Measurements from ENCODE around the gene SH3RF2. TPM values are rescaled to one million over a fixed set of nuclear protein-coding genes. Genes with fewer than 3 reads are reported as not detected.

SH3RF2 gene
- total and polyA plus RNA-seq, 2 donors (not counting 3 experiments of a cell fraction or from before 2014, with no cell fraction given), result 0.54 to 0.84 TPM

DNA sequence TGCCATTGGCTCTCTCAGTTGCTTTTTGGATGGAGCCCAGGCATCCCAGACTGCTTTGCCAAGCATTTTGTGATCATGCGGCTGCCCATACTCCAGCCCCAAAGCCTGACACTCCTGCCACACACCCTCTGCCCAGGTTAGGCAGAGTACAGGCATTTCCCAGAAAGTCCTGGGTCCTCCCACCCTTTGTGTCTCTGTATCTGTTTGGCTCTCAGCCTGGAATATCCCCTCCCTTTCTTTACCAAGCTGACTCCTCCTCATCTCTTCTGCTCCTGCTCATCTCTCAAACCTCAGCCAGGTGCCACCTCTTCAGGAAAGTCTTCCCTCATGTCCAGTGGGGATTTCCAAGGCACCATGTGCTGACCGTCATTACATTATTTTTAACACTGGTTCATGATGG, 14.3 kb upstream of the SH3RF2 start:
- no peaks in the 10 kb centered on the region for H3K79me2 ChIP-seq (ENCODE audit: control insufficient read depth, insufficient read depth, low read length)
- CTCF ChIA-PET, result interaction anchor here (1.1 kb wide), 1 partner anchor 34 kb away, joined by 3 read pairs; no protein-coding TSS in a partner anchor
- peaks cover 19% of the 10 kb centered on the region for H3K4me1 ChIP-seq (ENCODE audit: control insufficient read depth, extremely low read depth, insufficient read depth, low read length)
- no peak overlapping the region for H3K4me3 ChIP-seq (replicated peaks in 1 of 3; ENCODE audit: insufficient read depth in 1 of 3, low read depth in 1 of 3, low read length in 3 of 3)
- no peak for FAIRE-seq
- BruUV-seq (replicated peaks), result no TSS peak
- no peak overlapping the region for H3K27ac ChIP-seq (ENCODE audit: insufficient read depth, low read depth, low read length)
- intact Hi-C loops (cut with micrococcal nuclease) (loop anchor here (5.0 kb wide), 1 partner anchor 130 kb away; no protein-coding TSS in a partner anchor), dilution Hi-C loops (cut with MboI; ENCODE audit: extremely low pct_ligation_motif_present, low sequenced_read_pairs) (no loop called here)
- DNase-seq (ENCODE audit: low read depth, low spot score), result no peak
- TF ChIP-seq, protein P1, sequence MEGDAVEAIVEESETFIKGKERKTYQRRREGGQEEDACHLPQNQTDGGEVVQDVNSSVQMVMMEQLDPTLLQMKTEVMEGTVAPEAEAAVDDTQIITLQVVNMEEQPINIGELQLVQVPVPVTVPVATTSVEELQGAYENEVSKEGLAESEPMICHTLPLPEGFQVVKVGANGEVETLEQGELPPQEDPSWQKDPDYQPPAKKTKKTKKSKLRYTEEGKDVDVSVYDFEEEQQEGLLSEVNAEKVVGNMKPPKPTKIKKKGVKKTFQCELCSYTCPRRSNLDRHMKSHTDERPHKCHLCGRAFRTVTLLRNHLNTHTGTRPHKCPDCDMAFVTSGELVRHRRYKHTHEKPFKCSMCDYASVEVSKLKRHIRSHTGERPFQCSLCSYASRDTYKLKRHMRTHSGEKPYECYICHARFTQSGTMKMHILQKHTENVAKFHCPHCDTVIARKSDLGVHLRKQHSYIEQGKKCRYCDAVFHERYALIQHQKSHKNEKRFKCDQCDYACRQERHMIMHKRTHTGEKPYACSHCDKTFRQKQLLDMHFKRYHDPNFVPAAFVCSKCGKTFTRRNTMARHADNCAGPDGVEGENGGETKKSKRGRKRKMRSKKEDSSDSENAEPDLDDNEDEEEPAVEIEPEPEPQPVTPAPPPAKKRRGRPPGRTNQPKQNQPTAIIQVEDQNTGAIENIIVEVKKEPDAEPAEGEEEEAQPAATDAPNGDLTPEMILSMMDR (IDR thresholded peaks at IDR 0.05; ENCODE audit: extremely low read depth in 1 of 2, insufficient read depth in 1 of 2, low read depth in 1 of 2, low read length in 2 of 2), result no peak
- TF ChIP-seq GATA2 (IDR thresholded peaks at IDR 0.05; ENCODE audit: insufficient read depth, insufficient read length, low read depth, low read length), result no peak
- TF ChIP-seq MYC (IDR thresholded peaks at IDR 0.05; ENCODE audit: low read depth, low read length), result no peak
- TF ChIP-seq, protein P2, sequence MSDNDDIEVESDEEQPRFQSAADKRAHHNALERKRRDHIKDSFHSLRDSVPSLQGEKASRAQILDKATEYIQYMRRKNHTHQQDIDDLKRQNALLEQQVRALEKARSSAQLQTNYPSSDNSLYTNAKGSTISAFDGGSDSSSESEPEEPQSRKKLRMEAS (IDR thresholded peaks at IDR 0.05; ENCODE audit: insufficient read depth, insufficient read length), result no peak
- no peak for TF ChIP-seq FOS (IDR thresholded peaks at IDR 0.05; ENCODE audit: borderline replicate concordance, insufficient read depth, low read length)
- no peak for TF ChIP-seq JUN (IDR thresholded peaks at IDR 0.05; ENCODE audit: borderline replicate concordance, insufficient read depth, insufficient read length, low read depth)
- TF ChIP-seq POLR2A (IDR thresholded peaks at IDR 0.05; ENCODE audit: low read depth, low read length), result no peak
- TF ChIP-seq POLR2AphosphoS5 (IDR thresholded peaks at IDR 0.05; ENCODE audit: insufficient read depth, low read depth, low read length), result no peak
- no peak for TF ChIP-seq EZH2 (IDR thresholded peaks at IDR 0.05; ENCODE audit: borderline replicate concordance, low read depth, low read length, severe bottlenecking)
- no peak overlapping the region for H2AFZ ChIP-seq (ENCODE audit: low read depth, low read length)
- H3K9ac ChIP-seq (replicated peaks; ENCODE audit: extremely low read depth, insufficient read depth, low read length), result no peak overlapping the region
- no peaks in the 10 kb centered on the region for H3K36me3 ChIP-seq (ENCODE audit: control insufficient read depth in 2 of 2, extremely low read depth in 1 of 2, insufficient read depth in 2 of 2, low read length in 2 of 2)
- peaks cover 3% of the 10 kb centered on the region for H3K9me1 ChIP-seq (replicated peaks; ENCODE audit: control insufficient read depth, extremely low read depth, insufficient read depth, low read length)
- H3K4me2 ChIP-seq (ENCODE audit: insufficient read depth, low read length), result no peak overlapping the region
- H3K9me3 ChIP-seq (replicated peaks; ENCODE audit: control insufficient read depth, insufficient read depth, low read length), result no peaks in the 10 kb centered on the region
- POLR2A ChIA-PET, result no interaction called here
- H4K20me1 ChIP-seq (replicated peaks; ENCODE audit: control insufficient read depth, extremely low read depth, insufficient read depth, low read length), result no peaks in the 10 kb centered on the region
- no peaks in the 10 kb centered on the region for H3K27me3 ChIP-seq (ENCODE audit: control insufficient read depth in 2 of 2, insufficient read depth in 2 of 2, low read length in 2 of 2)
